Subcutaneous abdominal adipose tissue (tissue), 5 donors: ENCODE data around the gene CARD14.
"Not testable (repeated sequence)": the region's sequence is repeated elsewhere in the genome, so short reads cannot be mapped to it uniquely, and the experiment has no call there.

ENCODE experiments used
- H3K27ac ChIP-seq: one replicate; pipeline ENCODE4 v1.7.0; 2013; ENCODE audit warnings: low read depth, mild to moderate bottlenecking, inconsistent platforms, low read length, moderate library complexity
- H3K27me3 ChIP-seq, 5 donors: one replicate each; pipeline ENCODE4 v1.7.0; 2013; ENCODE audit warnings: low read length in 5 of 5, inconsistent platforms in 1 of 5; ENCODE audit not compliant: control insufficient read depth in 5 of 5, insufficient read depth in 4 of 5
- H3K36me3 ChIP-seq, 5 donors: one replicate each; pipeline ENCODE4 v1.7.0; 2013; ENCODE audit warnings: low read length in 5 of 5; ENCODE audit not compliant: control insufficient read depth in 5 of 5, insufficient read depth in 5 of 5
- H3K4me1 ChIP-seq, 5 donors: one replicate each; pipeline ENCODE4 v1.7.0; 2013; ENCODE audit warnings: low read length in 5 of 5, mild to moderate bottlenecking in 3 of 5, moderate library complexity in 1 of 5; ENCODE audit not compliant: control insufficient read depth in 5 of 5, insufficient read depth in 5 of 5
- H3K4me3 ChIP-seq, 5 donors: one replicate each; pipeline ENCODE4 v1.7.0; 2013; ENCODE audit warnings: low read length in 5 of 5, low read depth in 1 of 5
- H3K9ac ChIP-seq, 5 donors: one replicate each; pipeline ENCODE4 v1.7.0; 2013; ENCODE audit warnings: low read length in 5 of 5, mild to moderate bottlenecking in 4 of 5, moderate library complexity in 3 of 5
- H3K9me3 ChIP-seq, 5 donors: one replicate each; pipeline ENCODE4 v1.7.0; 2013; ENCODE audit warnings: low read length in 5 of 5; ENCODE audit not compliant: control insufficient read depth in 5 of 5
- donor health status: healthy.
- donor health status: healthy.
- donor health status: healthy.
- donor health status: healthy.
- donor health status: healthy.

CARD14 gene

GRCh38 chr17:80191865-80192661, 22.2 kb downstream of the CARD14 start:
- peaks cover 8 to 33% (median 30%) of the 10 kb centered on the region in 5 donors for H3K4me1 ChIP-seq
- H3K9me3 ChIP-seq = no peaks in the 10 kb centered on the region
- peak overlapping the region in 2 of 5 donors; percentile 30 to 43 for H3K9ac ChIP-seq
- H3K4me3 ChIP-seq = peak overlapping the region in 4 of 5 donors; percentile 17 to 34 (median 22)
- H3K27ac ChIP-seq = no peak overlapping the region
- H3K36me3 ChIP-seq = no peaks in the 10 kb centered on the region
- peaks cover 3 to 20% (median 6%) of the 10 kb centered on the region in 5 donors for H3K27me3 ChIP-seq

- H3K4me3 ChIP-seq = no peak overlapping the region
- peaks cover 1 to 20% (median 15%) of the 10 kb centered on the region in 5 donors for H3K4me1 ChIP-seq
- H3K9me3 ChIP-seq = no peaks in the 10 kb centered on the region
- no peaks in the 10 kb centered on the region for H3K36me3 ChIP-seq
- H3K27me3 ChIP-seq = peaks cover 3 to 16% (median 5%) of the 10 kb centered on the region in 5 donors
- no peak overlapping the region for H3K27ac ChIP-seq
- H3K9ac ChIP-seq = no peak overlapping the region
Observed at GRCh38 chr17:80195141-80195540, 25.3 kb downstream of the CARD14 start.

GRCh38 chr17:80195671-80196529, 26.1 kb downstream of the CARD14 start:
- Histone ChIP-seq H3K4me3 (no peak overlapping the region), H3K9ac (no peak overlapping the region), H3K9me3 (no peaks in the 10 kb centered on the region), H3K27ac (no peak overlapping the region), H3K27me3 (peaks cover 3 to 12% (median 5%) of the 10 kb centered on the region in 5 donors), H3K4me1 (peaks cover 1 to 20% (median 15%) of the 10 kb centered on the region in 5 donors), H3K36me3 (no peaks in the 10 kb centered on the region)

DNA sequence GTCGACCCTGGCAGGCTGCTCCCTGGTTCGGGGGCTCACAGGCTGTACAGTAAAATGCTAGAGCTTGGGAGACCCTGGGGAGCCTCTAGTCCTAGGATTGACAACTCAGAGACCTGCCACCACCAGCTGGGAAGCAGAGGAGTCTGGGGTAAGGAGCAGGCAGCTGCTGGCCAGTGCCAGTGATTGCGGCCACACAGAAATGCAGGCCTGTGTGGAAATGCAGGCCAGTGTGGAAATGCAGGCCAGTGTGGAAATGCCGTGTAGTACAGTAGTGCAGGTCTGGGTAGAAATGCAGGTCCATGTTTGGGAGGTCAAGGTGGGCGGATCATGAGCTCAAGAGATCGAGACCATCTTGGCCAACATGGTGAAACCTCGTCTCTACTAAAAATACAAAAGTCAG, 26.8 kb downstream of the CARD14 start:
- H3K36me3 ChIP-seq = no peaks in the 10 kb centered on the region
- no peak overlapping the region for H3K4me3 ChIP-seq
- no peak overlapping the region for H3K27ac ChIP-seq
- H3K9me3 ChIP-seq = no peaks in the 10 kb centered on the region
- no peak overlapping the region for H3K9ac ChIP-seq
- peaks cover 0 to 6% (median under 1%) of the 10 kb centered on the region in 5 donors for H3K27me3 ChIP-seq
- H3K4me1 ChIP-seq = peaks cover 0 to 14% (median 9%) of the 10 kb centered on the region in 5 donors

- H3K4me3 ChIP-seq = no peak overlapping the region
- no peak overlapping the region for H3K27ac ChIP-seq
- peaks cover 0 to 3% (median 0%) of the 10 kb centered on the region in 5 donors for H3K36me3 ChIP-seq
- no peaks in the 10 kb centered on the region for H3K9me3 ChIP-seq
- H3K9ac ChIP-seq = no peak overlapping the region
- no peaks in the 10 kb centered on the region for H3K27me3 ChIP-seq
- peaks cover 0 to 6% (median 0%) of the 10 kb centered on the region in 5 donors for H3K4me1 ChIP-seq
Observed at GRCh38 chr17:80198144-80198661, 28.4 kb downstream of the CARD14 start.

DNA sequence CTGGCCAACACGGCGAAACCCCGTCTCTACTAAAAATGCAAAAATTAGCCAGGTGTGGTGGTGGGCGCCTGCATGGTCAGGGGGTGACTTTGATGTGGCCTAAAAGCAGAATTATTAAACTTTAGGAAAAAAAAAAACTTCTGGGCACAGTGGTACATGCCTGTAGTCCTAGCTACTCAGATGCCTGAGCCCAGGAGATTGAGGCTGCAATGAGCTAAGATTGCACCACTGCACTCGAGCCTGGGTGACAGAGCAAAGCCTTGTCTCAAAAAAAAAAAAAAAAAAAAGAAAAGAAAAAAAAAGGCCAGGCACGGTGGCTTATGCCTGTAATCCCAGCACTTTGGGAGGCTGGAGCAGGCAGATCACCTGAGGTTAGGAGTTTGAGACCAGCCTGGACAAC, 29.5 kb downstream of the CARD14 start:
- H3K4me1 ChIP-seq, H3K36me3 ChIP-seq, H3K4me3 ChIP-seq, H3K9ac ChIP-seq, H3K9me3 ChIP-seq, H3K27me3 ChIP-seq, H3K27ac ChIP-seq: not testable (repeated sequence)

GRCh38 chr17:80201446-80201845, 31.6 kb downstream of the CARD14 start:
- H3K36me3 ChIP-seq = peaks cover 0 to 3% (median 0%) of the 10 kb centered on the region in 5 donors
- H3K4me1 ChIP-seq = peaks cover 0 to 3% (median 0%) of the 10 kb centered on the region in 5 donors
- no peaks in the 10 kb centered on the region for H3K9me3 ChIP-seq
- no peak overlapping the region for H3K9ac ChIP-seq
- H3K4me3 ChIP-seq = no peak overlapping the region
- H3K27ac ChIP-seq = no peak overlapping the region
- no peaks in the 10 kb centered on the region for H3K27me3 ChIP-seq

DNA sequence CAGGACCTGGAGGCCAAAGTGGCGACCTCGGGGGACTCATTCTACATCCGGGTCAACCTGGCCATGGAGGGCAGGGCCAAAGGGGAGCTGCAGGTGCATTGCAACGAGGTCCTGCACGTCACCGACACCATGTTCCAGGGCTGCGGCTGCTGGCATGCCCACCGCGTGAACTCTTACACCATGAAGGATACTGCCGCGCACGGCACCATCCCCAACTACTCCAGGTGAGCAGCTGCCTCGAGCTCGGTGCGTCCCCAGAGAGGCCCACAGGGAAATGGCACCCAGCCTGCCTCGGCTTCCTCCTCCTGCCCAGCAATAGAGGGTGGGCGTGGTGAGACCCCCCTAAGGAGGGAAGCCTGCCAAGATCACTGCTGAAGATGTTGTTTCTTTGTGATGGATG, 32.4 kb downstream of the CARD14 start:
- H3K9ac ChIP-seq = no peak overlapping the region
- H3K4me1 ChIP-seq = no peaks in the 10 kb centered on the region

DNA sequence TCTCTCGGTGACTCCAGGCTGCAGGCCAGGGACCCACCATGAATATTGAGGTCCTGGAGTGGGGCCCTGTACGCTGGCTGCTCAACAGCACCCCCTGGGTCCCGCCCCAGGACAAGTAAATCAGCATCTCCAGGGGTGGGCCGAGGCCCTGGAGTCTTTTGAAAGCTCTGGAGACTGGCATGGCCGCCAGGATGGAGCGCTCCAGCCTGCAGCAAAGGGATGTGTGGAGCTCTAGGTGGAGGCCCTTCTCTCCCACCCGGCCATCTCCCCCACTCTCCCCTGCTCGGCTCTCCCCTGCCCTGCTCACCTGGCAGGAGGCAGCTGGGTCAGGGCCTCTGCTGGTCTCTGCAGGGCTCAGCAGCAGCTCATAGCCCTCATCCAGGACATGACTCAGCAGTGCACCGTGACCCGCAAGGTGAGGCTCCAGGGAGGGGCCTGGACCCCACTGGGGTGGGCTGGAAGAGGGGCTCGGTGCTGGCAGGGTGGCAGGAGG, 33.7 kb downstream of the CARD14 start:
- Histone ChIP-seq H3K27ac (no peak overlapping the region), H3K36me3 (peaks cover 0 to 9% (median 0%) of the 10 kb centered on the region in 5 donors)

More for the DNA sequence above, 32.4 kb downstream of the CARD14 start:
- no peak overlapping the region for H3K4me3 ChIP-seq
- H3K27ac ChIP-seq = no peak overlapping the region
- no peaks in the 10 kb centered on the region for H3K9me3 ChIP-seq
- peaks cover 0 to 3% (median 0%) of the 10 kb centered on the region in 5 donors for H3K36me3 ChIP-seq
- no peaks in the 10 kb centered on the region for H3K27me3 ChIP-seq

More for the DNA sequence above, 33.7 kb downstream of the CARD14 start:
- Histone ChIP-seq H3K4me1 (no peaks in the 10 kb centered on the region), H3K9me3 (no peaks in the 10 kb centered on the region), H3K9ac (no peak overlapping the region), H3K4me3 (no peak overlapping the region), H3K27me3 (no peaks in the 10 kb centered on the region)
